NCI-H2107 treated with DMSO at 0.1 percent for 48 hours (cell line): Measurements from ENCODE around the gene HOXC11.

ENCODE experiments used
- DNase-seq: peaks from one replicate; lab custom pipeline; 2025; ENCODE audit not compliant: unreplicated experiment; lab: John Stamatoyannopoulos, UW

HOXC11 gene

GRCh38 chr12:53984901-53985691 is 12.2 kb downstream of the HOXC11 start, which contains the start of gene HOXC10:
TSS of gene HOXC10 (plus strand) at chr12:53985146. CDS start at chr12:53985260, 114 bp downstream.
- peak; percentile 24 for DNase-seq

GRCh38 chr12:53985692-53985993 is 12.7 kb downstream of the HOXC11 start:
- no peak for DNase-seq

- DNase-seq: no peak
These were observed 13.2 kb downstream of the HOXC11 start for GRCh38 chr12:53985994-53986685.

- no peak for DNase-seq
These were observed 14.0 kb downstream of the HOXC11 start for GRCh38 chr12:53986686-53987483.

GRCh38 chr12:53987787-53988230 is 14.9 kb downstream of the HOXC11 start:
- no peak for DNase-seq

- no peak for DNase-seq
These were observed 15.8 kb downstream of the HOXC11 start for GRCh38 chr12:53988541-53989226.

- DNase-seq: no peak
These were observed 16.5 kb downstream of the HOXC11 start for GRCh38 chr12:53989227-53990113.

- DNase-seq: no peak
These were observed 17.6 kb downstream of the HOXC11 start for GRCh38 chr12:53990311-53991076.

GRCh38 chr12:53991077-53991460 is 18.1 kb downstream of the HOXC11 start:
- DNase-seq: no peak

GRCh38 chr12:53992377-53992889 is 19.5 kb downstream of the HOXC11 start:
- DNase-seq: no peak

- DNase-seq: no peak
These were observed 20.5 kb downstream of the HOXC11 start for GRCh38 chr12:53993162-53994008.

- no peak for DNase-seq
These were observed 21.0 kb downstream of the HOXC11 start for GRCh38 chr12:53994009-53994263.

- DNase-seq: no peak
These were observed 21.5 kb downstream of the HOXC11 start for GRCh38 chr12:53994264-53995001.

- DNase-seq: no peak
These were observed 22.1 kb downstream of the HOXC11 start for GRCh38 chr12:53995002-53995377.

- no peak for DNase-seq
These were observed 22.7 kb downstream of the HOXC11 start for GRCh38 chr12:53995378-53996239.

- no peak for DNase-seq
These were observed 23.6 kb downstream of the HOXC11 start for GRCh38 chr12:53996240-53997203.
